ENCODE data around the gene KIF12.

The KIF12 gene

DNA sequence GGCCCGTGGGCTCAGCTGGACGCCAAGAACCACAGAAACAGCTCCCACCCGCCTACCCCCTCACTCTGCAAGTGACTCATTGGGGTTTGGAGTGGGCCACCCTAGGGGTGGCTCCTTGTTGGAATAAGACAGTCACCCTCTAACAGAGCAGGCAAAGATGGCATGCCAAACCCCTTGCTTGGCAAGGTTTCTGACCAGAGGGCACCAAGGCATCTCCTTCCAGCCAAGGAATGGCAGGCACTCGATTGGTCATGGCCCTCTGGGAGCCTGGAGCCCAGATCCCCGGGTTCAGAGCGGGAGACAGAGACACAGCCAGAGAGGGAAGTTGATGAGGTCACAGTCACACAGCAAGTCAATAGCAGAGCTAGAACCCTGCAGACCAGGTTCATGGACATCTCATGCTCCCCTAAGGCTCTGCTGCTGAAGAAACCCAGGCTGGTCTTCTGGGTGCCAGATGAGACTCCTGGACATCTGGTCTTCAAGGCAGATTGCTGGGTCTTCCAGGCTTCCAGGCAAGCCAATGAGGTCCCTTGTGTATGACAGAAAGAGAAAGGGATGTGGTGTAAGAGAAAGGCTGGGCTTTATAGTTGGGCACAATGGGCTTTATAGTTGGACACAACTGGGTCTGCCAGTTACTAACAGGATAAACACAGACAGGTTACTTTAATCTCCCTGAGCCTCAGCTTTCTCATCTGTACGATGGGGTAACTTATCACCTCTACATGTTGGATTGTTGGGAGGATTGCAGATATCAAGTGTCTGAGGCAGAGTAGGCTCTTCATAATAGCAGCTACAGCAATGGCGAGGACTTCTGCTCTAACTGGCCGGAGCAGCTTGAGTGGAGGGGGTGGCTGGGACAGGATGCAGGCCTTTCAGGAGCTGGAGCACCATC is 23.3 kb upstream of the KIF12 start:
- DNase-seq (ENCODE audit: low read depth), result no peak
- Histone ChIP-seq H3K27me3 (replicated peaks; ENCODE audit: control insufficient read depth, insufficient read depth, low read length) (peaks cover 49% of the 10 kb centered on the region), H3K9me3 (ENCODE audit: control insufficient read depth, low read length) (peaks cover 4% of the 10 kb centered on the region), H3K4me1 (ENCODE audit: control insufficient read depth, insufficient read depth, low read length) (peaks cover 14% of the 10 kb centered on the region), H3K36me3 (ENCODE audit: control insufficient read depth, insufficient read depth, low read length, severe bottlenecking) (no peaks in the 10 kb centered on the region), H3K4me3 (ENCODE audit: low read length) (no peak overlapping the region), H3K9ac (ENCODE audit: low read length) (no peak overlapping the region)

DNA sequence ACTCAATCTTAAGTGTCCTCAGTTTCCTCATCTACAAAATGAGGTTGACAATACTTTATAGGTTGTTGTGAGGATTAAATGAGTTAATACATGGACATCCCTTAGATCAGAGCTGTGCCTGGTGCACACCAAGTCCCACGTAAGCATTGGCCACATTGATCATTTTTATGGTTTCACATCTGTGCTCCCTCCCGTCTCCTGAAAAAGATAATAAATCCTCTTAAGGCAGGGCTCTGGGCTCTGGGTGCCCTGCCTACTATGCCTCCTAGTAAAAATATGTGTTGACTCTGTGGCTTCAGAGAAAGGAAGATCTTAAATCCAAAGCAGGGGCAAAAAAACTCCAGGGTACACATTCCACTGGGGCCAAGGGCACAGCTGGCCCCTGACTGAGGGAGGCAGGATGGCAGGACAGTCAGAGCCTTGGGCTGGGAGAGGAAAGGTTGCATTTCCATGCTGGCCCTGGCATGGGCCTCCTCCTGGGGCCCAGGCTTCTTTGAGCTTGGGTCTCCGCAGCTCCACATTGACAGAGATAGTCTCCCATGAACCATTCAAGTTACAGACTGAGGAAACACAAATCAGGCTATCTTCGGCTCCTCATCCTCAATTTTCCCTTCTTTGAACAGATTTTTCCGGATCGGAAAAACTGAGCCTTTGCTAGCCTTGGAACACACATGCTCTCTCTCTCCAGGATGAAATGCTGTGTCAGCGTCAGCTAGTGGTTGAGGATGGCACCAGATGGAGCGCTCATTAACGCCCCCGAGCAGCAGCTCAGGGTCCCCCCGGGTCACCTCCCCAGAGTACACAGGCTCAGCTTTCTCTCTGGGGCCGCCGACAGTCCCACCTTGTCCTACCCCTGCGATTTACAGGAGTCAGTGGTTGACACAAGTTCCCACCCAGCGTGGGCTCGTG is 22.4 kb upstream of the KIF12 start:
- Histone ChIP-seq H3K36me3 (ENCODE audit: control insufficient read depth, insufficient read depth, low read length, severe bottlenecking) (no peaks in the 10 kb centered on the region), H3K9ac (ENCODE audit: low read length) (no peak overlapping the region), H3K4me3 (ENCODE audit: low read length) (no peak overlapping the region), H3K4me1 (ENCODE audit: control insufficient read depth, insufficient read depth, low read length) (peaks cover 15% of the 10 kb centered on the region), H3K27me3 (replicated peaks; ENCODE audit: control insufficient read depth, insufficient read depth, low read length) (peaks cover 53% of the 10 kb centered on the region), H3K9me3 (ENCODE audit: control insufficient read depth, low read length) (no peaks in the 10 kb centered on the region)
- DNase-seq (ENCODE audit: low read depth), result no peak

DNA sequence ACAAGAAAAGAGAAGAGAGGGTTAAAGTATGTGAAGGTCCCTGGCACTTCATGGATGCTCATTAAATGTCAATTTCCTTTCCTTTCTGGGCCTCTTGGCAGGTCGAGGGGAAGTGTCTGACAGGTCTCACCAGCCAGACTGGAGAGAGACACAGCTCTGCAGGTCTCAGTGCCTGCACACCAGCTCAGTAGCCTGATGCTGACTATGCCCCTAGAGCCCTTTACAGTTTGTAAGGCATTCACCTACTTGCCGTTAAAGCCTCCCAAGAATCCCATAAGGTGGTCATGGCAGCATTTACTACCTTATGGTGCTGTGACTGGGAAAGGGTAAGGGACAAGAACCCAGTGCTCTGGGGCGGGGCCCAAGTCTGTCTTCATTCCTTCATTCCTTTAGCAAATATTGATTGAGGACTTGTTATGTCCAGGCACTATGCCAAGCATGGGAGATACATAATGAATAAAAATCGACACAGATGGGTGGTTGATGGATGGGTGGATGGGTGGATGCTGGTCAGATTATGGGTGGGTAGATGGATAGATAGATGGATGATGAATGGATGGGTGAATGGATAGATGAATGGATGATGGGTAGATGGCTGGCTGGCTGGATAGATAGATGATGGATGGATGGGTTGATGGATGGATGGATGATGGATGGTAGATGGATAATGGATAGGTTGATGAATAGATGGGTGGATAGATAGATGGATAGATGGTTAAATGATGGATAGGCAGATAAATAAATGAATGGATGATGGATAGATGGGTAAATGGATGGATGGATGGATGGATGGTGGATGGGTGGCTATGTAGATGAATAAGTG is 21.3 kb upstream of the KIF12 start:
- Histone ChIP-seq H3K36me3 (ENCODE audit: control insufficient read depth, insufficient read depth, low read length, severe bottlenecking) (no peaks in the 10 kb centered on the region), H3K9me3 (ENCODE audit: control insufficient read depth, low read length) (no peaks in the 10 kb centered on the region), H3K4me3 (ENCODE audit: low read length) (no peak overlapping the region), H3K9ac (ENCODE audit: low read length) (no peak overlapping the region), H3K4me1 (ENCODE audit: control insufficient read depth, insufficient read depth, low read length) (peaks cover 25% of the 10 kb centered on the region), H3K27me3 (replicated peaks; ENCODE audit: control insufficient read depth, insufficient read depth, low read length) (peaks cover 56% of the 10 kb centered on the region)
- DNase-seq (ENCODE audit: low read depth), result no peak

DNA sequence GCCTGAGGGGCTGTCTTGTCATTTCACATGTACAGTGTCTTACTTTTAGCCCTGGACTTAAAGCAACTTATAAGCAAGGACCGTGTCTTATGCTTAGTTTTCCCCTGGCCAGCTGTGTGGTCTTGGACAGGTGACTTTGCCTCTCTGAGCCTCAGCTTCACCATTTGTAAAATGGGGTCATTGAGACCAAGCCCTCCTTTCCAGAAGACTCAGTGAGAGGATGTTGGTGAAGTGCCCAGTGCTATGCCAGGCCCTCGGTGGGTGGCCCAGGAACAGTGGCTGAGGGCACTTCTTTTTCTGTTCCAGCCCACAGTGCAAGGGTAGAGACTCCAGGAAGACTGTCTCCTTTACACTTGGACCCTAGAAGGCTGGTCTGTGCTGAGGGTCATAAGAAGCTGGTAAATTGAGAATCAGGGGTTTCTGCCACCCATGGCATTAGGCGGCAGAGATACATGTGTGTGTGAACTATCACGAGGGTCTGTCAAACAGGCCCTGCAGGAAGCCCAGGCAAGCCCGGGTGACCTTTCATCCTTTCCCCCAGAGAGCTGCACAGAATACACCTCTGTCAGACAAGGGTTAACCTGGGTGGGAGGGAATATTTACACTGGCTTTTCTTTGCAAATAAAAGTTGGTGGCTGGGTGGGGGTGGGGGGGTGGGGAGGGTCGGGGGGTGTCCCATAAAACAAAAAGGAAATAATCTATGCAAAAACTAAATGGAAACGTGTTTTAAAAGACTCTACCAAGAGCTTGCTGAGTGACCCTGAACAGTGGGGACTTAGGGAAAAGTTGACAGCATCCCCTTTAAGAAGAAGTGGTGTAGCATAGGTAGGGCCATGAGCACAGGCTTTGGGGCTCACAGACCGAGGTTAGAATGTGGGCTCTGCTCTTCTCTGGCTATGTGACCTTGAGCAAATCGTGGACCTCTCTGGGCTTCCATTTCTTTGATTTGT is 20.4 kb upstream of the KIF12 start:
- H3K27me3 ChIP-seq (replicated peaks; ENCODE audit: control insufficient read depth, insufficient read depth, low read length), result peaks cover 49% of the 10 kb centered on the region
- H3K4me3 ChIP-seq (ENCODE audit: low read length), result no peak overlapping the region
- no peak for DNase-seq (ENCODE audit: low read depth)
- H3K9ac ChIP-seq (ENCODE audit: low read length), result no peak overlapping the region
- H3K4me1 ChIP-seq (ENCODE audit: control insufficient read depth, insufficient read depth, low read length), result peaks cover 22% of the 10 kb centered on the region
- H3K9me3 ChIP-seq (ENCODE audit: control insufficient read depth, low read length), result no peaks in the 10 kb centered on the region
- no peaks in the 10 kb centered on the region for H3K36me3 ChIP-seq (ENCODE audit: control insufficient read depth, insufficient read depth, low read length, severe bottlenecking)

- H3K36me3 ChIP-seq (ENCODE audit: control insufficient read depth, insufficient read depth, low read length, severe bottlenecking), result no peaks in the 10 kb centered on the region
Observed at GRCh38 chr9:114117996-114118830, 19.1 kb upstream of the KIF12 start.

DNA sequence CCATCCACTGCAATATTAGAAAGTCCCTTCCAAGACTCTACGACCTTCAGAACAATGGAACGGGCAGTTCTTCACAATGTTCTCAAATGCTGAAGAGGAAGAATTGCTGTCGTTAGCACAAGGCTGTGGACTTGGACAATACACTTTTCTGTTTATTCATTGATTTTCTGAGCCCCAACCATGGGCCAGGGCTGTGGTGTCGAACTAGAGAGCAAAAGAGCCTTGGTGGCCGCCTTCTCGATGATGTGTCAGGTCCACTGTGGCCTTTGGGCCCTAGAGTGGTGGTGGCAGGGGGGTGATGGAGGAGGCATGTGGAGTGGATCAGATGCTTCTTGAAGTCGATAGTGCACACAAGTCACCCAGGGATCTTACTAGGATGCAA is 18.5 kb upstream of the KIF12 start:
- no peak for DNase-seq (ENCODE audit: low read depth)
- H3K9ac ChIP-seq (ENCODE audit: low read length), result no peak overlapping the region
- no peaks in the 10 kb centered on the region for H3K36me3 ChIP-seq (ENCODE audit: control insufficient read depth, insufficient read depth, low read length, severe bottlenecking)
- no peaks in the 10 kb centered on the region for H3K9me3 ChIP-seq (ENCODE audit: control insufficient read depth, low read length)
- peaks cover 45% of the 10 kb centered on the region for H3K27me3 ChIP-seq (replicated peaks; ENCODE audit: control insufficient read depth, insufficient read depth, low read length)
- no peak overlapping the region for H3K4me3 ChIP-seq (ENCODE audit: low read length)
- H3K4me1 ChIP-seq (ENCODE audit: control insufficient read depth, insufficient read depth, low read length), result peaks cover 30% of the 10 kb centered on the region

More at GRCh38 chr9:114117996-114118830, 19.1 kb upstream of the KIF12 start:
- Histone ChIP-seq H3K4me3 (ENCODE audit: low read length) (no peak overlapping the region), H3K9ac (ENCODE audit: low read length) (no peak overlapping the region), H3K9me3 (ENCODE audit: control insufficient read depth, low read length) (no peaks in the 10 kb centered on the region), H3K27me3 (replicated peaks; ENCODE audit: control insufficient read depth, insufficient read depth, low read length) (peaks cover 45% of the 10 kb centered on the region), H3K4me1 (ENCODE audit: control insufficient read depth, insufficient read depth, low read length) (peaks cover 24% of the 10 kb centered on the region)
- DNase-seq (ENCODE audit: low read depth), result no peak

GRCh38 chr9:114116126-114116747 is 17.1 kb upstream of the KIF12 start:
- Histone ChIP-seq H3K4me1 (ENCODE audit: control insufficient read depth, insufficient read depth, low read length) (peaks cover 41% of the 10 kb centered on the region), H3K9me3 (ENCODE audit: control insufficient read depth, low read length) (no peaks in the 10 kb centered on the region), H3K36me3 (ENCODE audit: control insufficient read depth, insufficient read depth, low read length, severe bottlenecking) (no peaks in the 10 kb centered on the region), H3K4me3 (ENCODE audit: low read length) (no peak overlapping the region), H3K27me3 (replicated peaks; ENCODE audit: control insufficient read depth, insufficient read depth, low read length) (peaks cover 43% of the 10 kb centered on the region), H3K9ac (ENCODE audit: low read length) (no peak overlapping the region)
- no peak for DNase-seq (ENCODE audit: low read depth)

- H3K9ac ChIP-seq (ENCODE audit: low read length), result no peak overlapping the region
- no peak for DNase-seq (ENCODE audit: low read depth)
- peaks cover 44% of the 10 kb centered on the region for H3K4me1 ChIP-seq (ENCODE audit: control insufficient read depth, insufficient read depth, low read length)
- H3K36me3 ChIP-seq (ENCODE audit: control insufficient read depth, insufficient read depth, low read length, severe bottlenecking), result no peaks in the 10 kb centered on the region
- H3K27me3 ChIP-seq (replicated peaks; ENCODE audit: control insufficient read depth, insufficient read depth, low read length), result peaks cover 38% of the 10 kb centered on the region
- H3K9me3 ChIP-seq (ENCODE audit: control insufficient read depth, low read length), result no peaks in the 10 kb centered on the region
- no peak overlapping the region for H3K4me3 ChIP-seq (ENCODE audit: low read length)
Observed at GRCh38 chr9:114115654-114116125, 16.6 kb upstream of the KIF12 start.

DNA sequence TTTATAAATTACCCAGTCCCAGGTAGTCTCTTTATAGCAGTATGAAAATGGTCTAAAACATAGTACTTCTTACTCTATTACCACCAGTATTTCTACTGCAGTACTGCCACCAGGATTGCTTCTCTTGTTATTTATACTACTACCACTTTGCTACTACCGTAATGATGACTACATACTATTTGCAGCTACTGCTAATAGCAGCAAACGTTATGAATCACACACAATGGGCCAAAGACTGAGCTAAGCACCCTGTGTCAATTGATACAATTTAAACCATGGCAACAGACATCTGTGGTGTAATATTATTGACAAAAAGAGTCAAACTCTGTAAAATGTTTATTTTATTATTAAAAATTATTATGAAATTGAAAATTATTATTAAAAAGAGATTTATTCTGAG is 15.3 kb upstream of the KIF12 start:
- Histone ChIP-seq H3K4me3 (ENCODE audit: low read length) (no peak overlapping the region), H3K36me3 (ENCODE audit: control insufficient read depth, insufficient read depth, low read length, severe bottlenecking) (no peaks in the 10 kb centered on the region), H3K9me3 (ENCODE audit: control insufficient read depth, low read length) (no peaks in the 10 kb centered on the region), H3K4me1 (ENCODE audit: control insufficient read depth, insufficient read depth, low read length) (peaks cover 57% of the 10 kb centered on the region), H3K27me3 (replicated peaks; ENCODE audit: control insufficient read depth, insufficient read depth, low read length) (peaks cover 26% of the 10 kb centered on the region), H3K9ac (ENCODE audit: low read length) (no peak overlapping the region)
- no peak for DNase-seq (ENCODE audit: low read depth)
